SU-DHL-6 (cell line): ENCODE measurements around the gene PPT1.
A peak's percentile ranks its signal among the peaks of the same experiment; 100 is the strongest.
"Not testable (repeated sequence)": the region's sequence is repeated elsewhere in the genome, so short reads cannot be mapped to it uniquely, and the experiment has no call there.

Experiments
- H2AFZ ChIP-seq: fragments of 200-600 bp; sonication (generic); 2 replicates; pipeline ENCODE4 v1.6.1; 2014; ENCODE audit warnings: low read depth, mild to moderate bottlenecking, moderate library complexity, mixed read lengths, antibody characterized with exemption, low read length; ENCODE audit not compliant: severe bottlenecking
- H3F3A ChIP-seq: fragments of 200-600 bp; shearing (Covaris generic); 2 replicates; pipeline ENCODE4 v1.6.0; 2016; ENCODE audit warnings: antibody characterized with exemption, mild to moderate bottlenecking; ENCODE audit not compliant: insufficient read depth
- H3K27ac ChIP-seq: fragments of 200-600 bp; sonication (generic); 2 replicates; pipeline ENCODE4 v1.5.1; 2016; ENCODE audit warnings: low read depth, mild to moderate bottlenecking, low read length, moderate library complexity, mixed read lengths
- H3K27me3 ChIP-seq: fragments of 200-600 bp; sonication (generic), shearing (Covaris generic); 2 replicates; pipeline ENCODE4 v1.6.0; 2014; ENCODE audit warnings: mild to moderate bottlenecking, low read length
- H3K36me3 ChIP-seq: fragments of 200-600 bp; sonication (generic); 2 replicates; pipeline ENCODE4 v1.6.1; 2014; ENCODE audit warnings: mild to moderate bottlenecking, low read length, mixed read lengths
- H3K4me2 ChIP-seq: fragments of 300-600, 200-600 bp; shearing (Covaris generic), sonication (generic); 2 replicates; pipeline ENCODE4 v1.6.0; 2014; ENCODE audit warnings: low read length, low read depth, mild to moderate bottlenecking; ENCODE audit not compliant: poor library complexity, severe bottlenecking
- H3K4me3 ChIP-seq: fragments of 200-600 bp; sonication (generic); 2 replicates; pipeline ENCODE4 v1.5.1; 2014; ENCODE audit warnings: antibody characterized with exemption, low read length, mild to moderate bottlenecking, mixed read lengths; ENCODE audit not compliant: insufficient read depth, poor library complexity, severe bottlenecking
- H3K79me2 ChIP-seq: fragments of 200-600 bp; sonication (generic); 2 replicates; pipeline ENCODE4 v1.6.1; 2014; ENCODE audit warnings: mild to moderate bottlenecking, low read length, moderate library complexity; ENCODE audit not compliant: insufficient read depth
- H3K9ac ChIP-seq: fragments of 200-600 bp; sonication (generic); 2 replicates; pipeline ENCODE4 v1.7.0; 2014; ENCODE audit warnings: mild to moderate bottlenecking, low read length
- H3K9me2 ChIP-seq: fragments of 200-600 bp; sonication (generic); replicated peaks from 2 replicates; pipeline ENCODE4 v1.6.1; 2014; ENCODE audit warnings: low read length; ENCODE audit not compliant: insufficient read depth
- H3K9me3 ChIP-seq: fragments of 200-600 bp; sonication (generic); 2 replicates; pipeline ENCODE4 v1.6.1; 2014; ENCODE audit warnings: low read length, mixed read lengths; ENCODE audit not compliant: insufficient read depth
- H4K20me1 ChIP-seq: fragments of 200-600 bp; sonication (generic); 2 replicates; pipeline ENCODE4 v1.6.1; 2014; ENCODE audit warnings: low read depth, mild to moderate bottlenecking, antibody characterized with exemption, low read length, moderate library complexity, mixed read lengths
- EZH2phosphoT487 ChIP-seq: fragments of 200-600 bp; sonication (generic), shearing (Covaris generic); conservative IDR thresholded peaks from 2 replicates; pipeline ENCODE4 v1.6.1; 2018; ENCODE audit warnings: mild to moderate bottlenecking, antibody characterized with exemption, low read length, moderate library complexity, mixed read lengths
- TF ChIP-seq, protein P1 (sequence below): fragments of 200-600 bp; sonication (generic); IDR thresholded peaks from one replicate; pipeline ENCODE4 v1.5.1; 2017; ENCODE audit warnings: antibody characterized with exemption, mild to moderate bottlenecking, low read length, moderate library complexity; ENCODE audit not compliant: insufficient read depth, poor library complexity, severe bottlenecking

PPT1 gene

GRCh38 chr1:40038697-40039096 is 58.4 kb downstream of the PPT1 start:
- Histone ChIP-seq H3K4me3 (peak overlapping the region; percentile 77), H3K27ac (peak overlapping the region; percentile 99), H2AFZ (peak overlapping the region; percentile 73), H3K9ac (peak overlapping the region; percentile 89), H3K9me2 (no peaks in the 10 kb centered on the region), H3K36me3 (0 out of 2 replicates have a peak, but pooled peaks cover 3% of the 10 kb centered on the region), H3K27me3 (no peaks in the 10 kb centered on the region), H3K79me2 (peaks cover 31% of the 10 kb centered on the region), H3F3A (peaks cover 18% of the 10 kb centered on the region), H3K4me2 (peak overlapping the region; percentile 97), H3K9me3 (no peaks in the 10 kb centered on the region), H4K20me1 (no peaks in the 10 kb centered on the region; the same call in 1 of the 2 replicates)
- TF ChIP-seq, protein P1, sequence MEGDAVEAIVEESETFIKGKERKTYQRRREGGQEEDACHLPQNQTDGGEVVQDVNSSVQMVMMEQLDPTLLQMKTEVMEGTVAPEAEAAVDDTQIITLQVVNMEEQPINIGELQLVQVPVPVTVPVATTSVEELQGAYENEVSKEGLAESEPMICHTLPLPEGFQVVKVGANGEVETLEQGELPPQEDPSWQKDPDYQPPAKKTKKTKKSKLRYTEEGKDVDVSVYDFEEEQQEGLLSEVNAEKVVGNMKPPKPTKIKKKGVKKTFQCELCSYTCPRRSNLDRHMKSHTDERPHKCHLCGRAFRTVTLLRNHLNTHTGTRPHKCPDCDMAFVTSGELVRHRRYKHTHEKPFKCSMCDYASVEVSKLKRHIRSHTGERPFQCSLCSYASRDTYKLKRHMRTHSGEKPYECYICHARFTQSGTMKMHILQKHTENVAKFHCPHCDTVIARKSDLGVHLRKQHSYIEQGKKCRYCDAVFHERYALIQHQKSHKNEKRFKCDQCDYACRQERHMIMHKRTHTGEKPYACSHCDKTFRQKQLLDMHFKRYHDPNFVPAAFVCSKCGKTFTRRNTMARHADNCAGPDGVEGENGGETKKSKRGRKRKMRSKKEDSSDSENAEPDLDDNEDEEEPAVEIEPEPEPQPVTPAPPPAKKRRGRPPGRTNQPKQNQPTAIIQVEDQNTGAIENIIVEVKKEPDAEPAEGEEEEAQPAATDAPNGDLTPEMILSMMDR: no peak
- TF ChIP-seq EZH2phosphoT487: no peak

GRCh38 chr1:40037254-40037653 is 59.8 kb downstream of the PPT1 start:
- not testable (repeated sequence) for H2AFZ ChIP-seq, H3K9me3 ChIP-seq, H3K9me2 ChIP-seq, H3K36me3 ChIP-seq, H3K4me3 ChIP-seq, H3K27ac ChIP-seq, H3K27me3 ChIP-seq, H3K9ac ChIP-seq, H4K20me1 ChIP-seq, H3K4me2 ChIP-seq
- Histone ChIP-seq H3K79me2 (peaks cover 16% of the 10 kb centered on the region), H3F3A (peaks cover 18% of the 10 kb centered on the region)

DNA sequence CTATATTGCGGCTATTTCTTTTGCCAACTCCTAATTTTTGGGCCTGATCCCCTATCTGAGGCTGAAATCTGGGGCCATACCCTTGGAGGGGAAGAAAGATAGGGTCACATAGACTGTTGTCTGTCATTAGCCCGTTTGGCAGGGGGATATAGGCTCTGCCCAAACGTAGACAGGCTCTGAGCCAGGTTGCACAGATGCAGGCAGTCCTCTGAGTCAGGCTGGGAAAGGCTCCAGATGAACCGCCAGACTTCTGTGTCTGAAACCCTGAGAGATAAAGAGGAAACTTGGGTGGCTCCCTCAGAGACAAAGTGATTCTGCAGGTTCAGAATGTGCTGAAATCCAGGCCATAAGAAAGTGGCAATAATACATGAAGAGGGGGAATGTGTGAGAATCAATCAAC is 60.5 kb downstream of the PPT1 start:
- Histone ChIP-seq H3K79me2 (peaks cover 10% of the 10 kb centered on the region), H3K36me3 (no peaks in the 10 kb centered on the region), H4K20me1 (no peaks in the 10 kb centered on the region), H3K27ac (no peak overlapping the region), H3K9me2 (no peaks in the 10 kb centered on the region), H2AFZ (no peak overlapping the region), H3K27me3 (no peaks in the 10 kb centered on the region), H3K9ac (no peak overlapping the region), H3K9me3 (no peaks in the 10 kb centered on the region), H3K4me3 (no peak overlapping the region), H3F3A (peaks cover 18% of the 10 kb centered on the region), H3K4me2 (no peak overlapping the region)
- TF ChIP-seq EZH2phosphoT487: no peak
- TF ChIP-seq, protein P1: no peak

GRCh38 chr1:40034869-40035268 is 62.2 kb downstream of the PPT1 start:
- no peak overlapping the region for H3K9ac ChIP-seq
- no peak overlapping the region for H2AFZ ChIP-seq
- H3K79me2 ChIP-seq: no peaks in the 10 kb centered on the region
- no peak overlapping the region for H3K4me2 ChIP-seq
- TF ChIP-seq, protein P1: no peak
- TF ChIP-seq EZH2phosphoT487: no peak
- no peaks in the 10 kb centered on the region for H3K9me2 ChIP-seq
- no peaks in the 10 kb centered on the region for H4K20me1 ChIP-seq
- H3K36me3 ChIP-seq: no peaks in the 10 kb centered on the region
- no peak overlapping the region for H3K27ac ChIP-seq
- no peak overlapping the region for H3K4me3 ChIP-seq
- no peaks in the 10 kb centered on the region for H3K27me3 ChIP-seq
- no peaks in the 10 kb centered on the region for H3K9me3 ChIP-seq
- H3F3A ChIP-seq: peaks cover 14% of the 10 kb centered on the region
